ENCODE data around the gene ZNF576.
"Not testable (repeated sequence)": the region's sequence is repeated elsewhere in the genome, so short reads cannot be mapped to it uniquely, and the experiment has no call there.

The ZNF576 gene

GRCh38 chr19:43599635-43600295, 3.4 kb downstream of the ZNF576 start:
- no peak for DNase-seq (ENCODE audit: low spot score)

GRCh38 chr19:43600326-43600725, 3.9 kb downstream of the ZNF576 start:
- not testable (repeated sequence) for DNase-seq (ENCODE audit: low spot score)

GRCh38 chr19:43605875-43606568, 9.6 kb downstream of the ZNF576 start:
- DNase-seq (ENCODE audit: low spot score), result no peak

GRCh38 chr19:43606569-43607229, 10.3 kb downstream of the ZNF576 start:
- DNase-seq (ENCODE audit: low spot score), result no peak

GRCh38 chr19:43607238-43608205, 11.1 kb downstream of the ZNF576 start:
- DNase-seq (ENCODE audit: low spot score), result no peak

- DNase-seq (ENCODE audit: low spot score), result no peak
Measured at GRCh38 chr19:43609872-43610271, 13.5 kb downstream of the ZNF576 start.

GRCh38 chr19:43610493-43610892, 14.1 kb downstream of the ZNF576 start:
- no peak for DNase-seq (ENCODE audit: low spot score)

- DNase-seq (ENCODE audit: low spot score), result no peak
Measured at GRCh38 chr19:43611788-43612187, 15.4 kb downstream of the ZNF576 start, which contains the start of gene SRRM5. TSS of gene SRRM5 (plus strand) at chr19:43612088. CDS start at chr19:43612122, 34 bp downstream.

GRCh38 chr19:43612374-43612773, 16.0 kb downstream of the ZNF576 start:
- no peak for DNase-seq (ENCODE audit: low spot score)

GRCh38 chr19:43616306-43616705, 19.9 kb downstream of the ZNF576 start:
- DNase-seq (ENCODE audit: low spot score), result no peak

- DNase-seq (ENCODE audit: low spot score), result no peak
Measured at GRCh38 chr19:43616954-43617353, 20.6 kb downstream of the ZNF576 start.

- no peak for DNase-seq (ENCODE audit: low spot score)
Measured at GRCh38 chr19:43618921-43619261, 22.5 kb downstream of the ZNF576 start.

- DNase-seq (ENCODE audit: low spot score), result peak; percentile 93
Measured at GRCh38 chr19:43619262-43620060, 23.1 kb downstream of the ZNF576 start, which contains the start of gene ZNF428. TSS of gene ZNF428 (minus strand) at chr19:43619629. CDS start at chr19:43614304, 5,325 bp downstream.

- DNase-seq (ENCODE audit: low spot score), result peak; percentile 43
Measured at GRCh38 chr19:43620061-43621001, 23.9 kb downstream of the ZNF576 start.

- DNase-seq (ENCODE audit: low spot score), result no peak
Measured at GRCh38 chr19:43622070-43622469, 25.7 kb downstream of the ZNF576 start.

GRCh38 chr19:43622956-43623355, 26.6 kb downstream of the ZNF576 start:
- DNase-seq (ENCODE audit: low spot score), result no peak

- DNase-seq (ENCODE audit: low spot score), result no peak
Measured at GRCh38 chr19:43623889-43624670, 27.7 kb downstream of the ZNF576 start.

GRCh38 chr19:43624933-43625332, 28.5 kb downstream of the ZNF576 start:
- DNase-seq (ENCODE audit: low spot score), result no peak
